ENCODE results near the gene ANKRD30A.
"Not testable (repeated sequence)": the region's sequence is repeated elsewhere in the genome, so short reads cannot be mapped to it uniquely, and the experiment has no call there.

The ANKRD30A gene

GRCh38 chr10:37125191-37125732 lies at the start of gene ANKRD30A:
Gene ANKRD30A, plus strand, starts transcription at chr10:37125598. Its CDS starts 190 bp downstream, at chr10:37125788.
- DNase-seq (ENCODE audit: low read depth in 2 of 2): no peak

GRCh38 chr10:37076083-37076482 lies 49.3 kb upstream of the ANKRD30A start:
- DNase-seq (ENCODE audit: low read depth in 2 of 2): not testable (repeated sequence)

- no peak for DNase-seq (ENCODE audit: low read depth in 2 of 2)
These were observed 29.4 kb upstream of the ANKRD30A start for GRCh38 chr10:37095792-37096573.

- no peak for DNase-seq (ENCODE audit: low read depth in 2 of 2)
These were observed 24.1 kb upstream of the ANKRD30A start for GRCh38 chr10:37101261-37101660.

- DNase-seq (ENCODE audit: low read depth in 2 of 2): no peak
These were observed 16.4 kb upstream of the ANKRD30A start for GRCh38 chr10:37109000-37109399.

- no peak for DNase-seq (ENCODE audit: low read depth in 2 of 2)
These were observed 866 bp upstream of the ANKRD30A start for GRCh38 chr10:37124532-37124931.

GRCh38 chr10:37125921-37126320 lies 523 bp downstream of the ANKRD30A start:
- no peak for DNase-seq (ENCODE audit: low read depth in 2 of 2)

GRCh38 chr10:37146443-37146842 lies 21.0 kb downstream of the ANKRD30A start:
- no peak for DNase-seq (ENCODE audit: low read depth in 2 of 2)

GRCh38 chr10:37162430-37162829 lies 37.0 kb downstream of the ANKRD30A start:
- not testable (repeated sequence) for DNase-seq (ENCODE audit: low read depth in 2 of 2)

GRCh38 chr10:37171945-37172344 lies 46.5 kb downstream of the ANKRD30A start:
- DNase-seq (ENCODE audit: low read depth in 2 of 2): not testable (repeated sequence)

- not testable (repeated sequence) for DNase-seq (ENCODE audit: low read depth in 2 of 2)
These were observed 52.9 kb downstream of the ANKRD30A start for GRCh38 chr10:37178296-37178695.

GRCh38 chr10:37182719-37183118 lies 57.3 kb downstream of the ANKRD30A start:
- not testable (repeated sequence) for DNase-seq (ENCODE audit: low read depth in 2 of 2)

GRCh38 chr10:37206132-37206531 lies 80.7 kb downstream of the ANKRD30A start:
- DNase-seq (ENCODE audit: low read depth in 2 of 2): no peak

- no peak for DNase-seq (ENCODE audit: low read depth in 2 of 2)
These were observed 95.5 kb downstream of the ANKRD30A start for GRCh38 chr10:37220866-37221265.

- no peak for DNase-seq (ENCODE audit: low read depth in 2 of 2)
These were observed 96.6 kb downstream of the ANKRD30A start for GRCh38 chr10:37222046-37222445.

GRCh38 chr10:37225163-37225562 lies 99.8 kb downstream of the ANKRD30A start:
- DNase-seq (ENCODE audit: low read depth in 2 of 2): no peak

- DNase-seq (ENCODE audit: low read depth in 2 of 2): no peak
These were observed 101.1 kb downstream of the ANKRD30A start for GRCh38 chr10:37226524-37226923.

- no peak for DNase-seq (ENCODE audit: low read depth in 2 of 2)
These were observed 109.3 kb downstream of the ANKRD30A start for GRCh38 chr10:37234692-37235091.

GRCh38 chr10:37236093-37236492 lies 110.7 kb downstream of the ANKRD30A start:
- DNase-seq (ENCODE audit: low read depth in 2 of 2): no peak

- DNase-seq (ENCODE audit: low read depth in 2 of 2): no peak
These were observed 114.8 kb downstream of the ANKRD30A start for GRCh38 chr10:37240223-37240622.

- DNase-seq (ENCODE audit: low read depth in 2 of 2): no peak
These were observed 121.2 kb downstream of the ANKRD30A start for GRCh38 chr10:37246637-37247036.

GRCh38 chr10:37255837-37256236 lies 130.4 kb downstream of the ANKRD30A start:
- not testable (repeated sequence) for DNase-seq (ENCODE audit: low read depth in 2 of 2)

GRCh38 chr10:37263304-37263703 lies 137.9 kb downstream of the ANKRD30A start:
- DNase-seq (ENCODE audit: low read depth in 2 of 2): no peak

Measured in fibroblast of skin of left biceps (primary cell).